Measurements from ENCODE around the gene CREBBP. TPM values are rescaled to one million over a fixed set of nuclear protein-coding genes. Genes with fewer than 3 reads are reported as not detected.

The CREBBP gene
- polyA plus RNA-seq, 1 of the 3 experiments (the other 2 are of a cell fraction): 5.7 TPM

DNA sequence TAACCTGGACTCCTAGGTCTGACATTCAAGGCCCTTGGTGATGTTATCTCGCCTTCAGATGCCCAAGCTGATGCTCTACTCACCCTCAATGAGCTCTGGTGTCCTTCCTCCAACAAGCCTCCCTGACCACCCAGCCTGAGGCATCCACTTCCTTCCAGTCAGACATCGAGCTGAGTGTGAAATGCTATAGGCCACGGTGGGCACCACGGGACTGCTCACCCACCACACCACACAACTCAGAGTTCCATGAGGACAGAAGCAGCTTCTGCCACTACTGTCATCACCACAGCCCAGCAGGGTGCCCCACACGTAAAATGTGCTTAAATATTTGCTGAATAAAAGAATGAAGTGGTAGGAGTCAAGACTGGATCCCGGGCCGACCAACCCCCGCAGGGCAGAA is 12.0 kb downstream of the CREBBP start:
- H3K9me3 ChIP-seq: no peaks in the 10 kb centered on the region
- no peaks in the 10 kb centered on the region for H3K27me3 ChIP-seq (ENCODE audit: insufficient read depth)
- TF ChIP-seq RCOR1 (IDR thresholded peaks at IDR 0.05; ENCODE audit: low read length): no peak
- no peak overlapping the region for H3K4me3 ChIP-seq (ENCODE audit: low read depth in 2 of 2, low read length in 1 of 2)
- H3K4me2 ChIP-seq: no peak overlapping the region
- H3K27ac ChIP-seq (ENCODE audit: low read depth in 2 of 2, low read length in 1 of 2): no peak overlapping the region
- POLR2A ChIA-PET: no interaction called here
- peaks cover 100% of the 10 kb centered on the region for H4K20me1 ChIP-seq (ENCODE audit: insufficient read depth)
- no peaks in the 10 kb centered on the region for H3K36me3 ChIP-seq (replicated peaks in 1 of 2; ENCODE audit: control insufficient read depth in 1 of 2, insufficient read depth in 2 of 2, low read length in 1 of 2)
- H3K9ac ChIP-seq: no peak overlapping the region
- H3K4me1 ChIP-seq (ENCODE audit: control insufficient read depth in 1 of 2, insufficient read depth in 2 of 2, low read depth in 1 of 2, low read length in 1 of 2): peaks cover 15 to 26% of the 10 kb centered on the region in 2 experiments
- WGBS (ENCODE audit: low lambda C conversion rate): 90% methylated on average over 8 of the region's 8 CpGs
- H3F3A ChIP-seq (replicated peaks; ENCODE audit: insufficient read depth): peaks cover 26% of the 10 kb centered on the region
- no peak for DNase-seq
- H2AFZ ChIP-seq (ENCODE audit: low read depth): no peak overlapping the region
- CTCF ChIA-PET: interaction anchor here (0.6 to 1.9 kb wide), 4 partner anchors 10 to 115 kb away, joined by 3 to 6 read pairs (median 4); no protein-coding TSS in a partner anchor
- no peaks in the 10 kb centered on the region for H3K9me2 ChIP-seq
- H3K79me2 ChIP-seq (ENCODE audit: insufficient read depth): peaks cover 100% of the 10 kb centered on the region

DNA sequence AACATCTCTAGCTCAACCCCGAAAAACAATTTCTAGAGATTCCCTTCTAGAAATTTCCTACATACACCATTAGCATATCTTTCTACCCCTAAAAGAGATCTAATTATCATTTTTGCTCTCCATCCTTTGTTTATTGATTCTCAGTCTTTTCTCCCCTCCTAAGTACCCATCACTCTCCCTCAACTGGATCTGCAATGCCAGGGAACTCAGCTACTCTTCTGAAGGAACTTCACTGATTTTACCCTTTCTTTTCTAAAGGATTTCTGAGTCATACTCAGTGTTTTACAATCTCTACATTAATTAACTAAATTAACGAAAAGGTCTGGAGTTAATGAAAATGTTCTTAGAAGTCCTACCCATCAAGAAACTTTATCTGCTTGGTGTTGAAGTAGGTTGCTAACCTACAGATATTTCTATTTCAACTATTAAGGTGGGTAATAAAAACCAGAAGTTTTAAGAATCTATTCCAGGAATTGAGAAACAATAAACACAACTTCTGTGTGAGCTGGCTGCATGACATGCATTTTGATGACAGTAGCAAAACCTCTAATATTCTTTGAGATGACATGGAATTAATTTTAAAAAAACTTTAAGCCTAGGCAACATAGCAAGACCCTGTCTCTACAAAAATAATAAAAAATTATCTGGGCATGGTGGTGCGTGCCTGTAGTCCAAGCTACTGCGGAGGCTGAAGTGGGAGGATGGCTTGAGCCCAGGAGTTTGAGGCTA is 13.6 kb downstream of the CREBBP start:
- peaks cover 21 to 28% of the 10 kb centered on the region in 2 experiments for H3K4me1 ChIP-seq (ENCODE audit: control insufficient read depth in 1 of 2, insufficient read depth in 2 of 2, low read depth in 1 of 2, low read length in 1 of 2)
- H3K79me2 ChIP-seq (ENCODE audit: insufficient read depth): peaks cover 100% of the 10 kb centered on the region
- DNase-seq: no peak
- H3K27ac ChIP-seq (ENCODE audit: low read depth in 2 of 2, low read length in 1 of 2): no peak overlapping the region
- ChIA-PET POLR2A (no interaction called here), CTCF (interaction anchor here (0.9 to 1.9 kb wide), 5 partner anchors 10 to 85 kb away, joined by 3 to 6 read pairs (median 4); no protein-coding TSS in a partner anchor)
- peaks cover 21% of the 10 kb centered on the region for H3F3A ChIP-seq (replicated peaks; ENCODE audit: insufficient read depth)
- no peak overlapping the region for H3K9ac ChIP-seq
- WGBS (ENCODE audit: low lambda C conversion rate): 97% methylated on average over 4 of the region's 4 CpGs
- H3K9me2 ChIP-seq: no peaks in the 10 kb centered on the region
- no peak overlapping the region for H3K4me2 ChIP-seq
- no peaks in the 10 kb centered on the region for H3K36me3 ChIP-seq (replicated peaks in 1 of 2; ENCODE audit: control insufficient read depth in 1 of 2, insufficient read depth in 2 of 2, low read length in 1 of 2)
- peaks cover 100% of the 10 kb centered on the region for H4K20me1 ChIP-seq (ENCODE audit: insufficient read depth)
- no peaks in the 10 kb centered on the region for H3K27me3 ChIP-seq (ENCODE audit: insufficient read depth)
- TF ChIP-seq, protein P1, sequence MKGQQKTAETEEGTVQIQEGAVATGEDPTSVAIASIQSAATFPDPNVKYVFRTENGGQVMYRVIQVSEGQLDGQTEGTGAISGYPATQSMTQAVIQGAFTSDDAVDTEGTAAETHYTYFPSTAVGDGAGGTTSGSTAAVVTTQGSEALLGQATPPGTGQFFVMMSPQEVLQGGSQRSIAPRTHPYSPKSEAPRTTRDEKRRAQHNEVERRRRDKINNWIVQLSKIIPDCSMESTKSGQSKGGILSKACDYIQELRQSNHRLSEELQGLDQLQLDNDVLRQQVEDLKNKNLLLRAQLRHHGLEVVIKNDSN (IDR thresholded peaks at IDR 0.05; ENCODE audit: borderline replicate concordance, low read depth): no peak
- TF ChIP-seq JUND (IDR thresholded peaks at IDR 0.05): no peak
- TF ChIP-seq, protein P2, sequence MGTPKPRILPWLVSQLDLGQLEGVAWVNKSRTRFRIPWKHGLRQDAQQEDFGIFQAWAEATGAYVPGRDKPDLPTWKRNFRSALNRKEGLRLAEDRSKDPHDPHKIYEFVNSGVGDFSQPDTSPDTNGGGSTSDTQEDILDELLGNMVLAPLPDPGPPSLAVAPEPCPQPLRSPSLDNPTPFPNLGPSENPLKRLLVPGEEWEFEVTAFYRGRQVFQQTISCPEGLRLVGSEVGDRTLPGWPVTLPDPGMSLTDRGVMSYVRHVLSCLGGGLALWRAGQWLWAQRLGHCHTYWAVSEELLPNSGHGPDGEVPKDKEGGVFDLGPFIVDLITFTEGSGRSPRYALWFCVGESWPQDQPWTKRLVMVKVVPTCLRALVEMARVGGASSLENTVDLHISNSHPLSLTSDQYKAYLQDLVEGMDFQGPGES (IDR thresholded peaks at IDR 0.05; ENCODE audit: low read depth, low read length): no peak
- H3K4me3 ChIP-seq (ENCODE audit: low read depth in 2 of 2, low read length in 1 of 2): no peak overlapping the region
- H2AFZ ChIP-seq (ENCODE audit: low read depth): no peak overlapping the region
- H3K9me3 ChIP-seq: no peaks in the 10 kb centered on the region

DNA sequence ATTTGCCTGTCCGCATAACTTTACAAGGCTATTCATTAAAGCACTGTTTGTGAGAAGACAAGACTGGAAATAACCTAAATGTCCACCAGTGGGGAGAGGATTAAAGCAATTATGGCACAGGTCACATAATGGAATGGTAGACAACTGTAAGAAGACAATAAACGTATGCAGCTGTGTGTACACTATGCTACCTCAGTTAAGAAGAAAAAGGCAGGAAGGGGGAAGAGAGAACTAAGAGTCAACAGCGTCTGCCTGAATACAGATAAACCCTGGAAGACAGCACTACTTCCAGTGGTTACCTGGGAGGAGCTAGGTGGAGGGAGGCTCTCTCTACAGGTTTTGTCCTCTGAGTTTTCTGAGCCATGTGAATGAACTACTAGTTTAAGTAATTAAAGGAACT is 15.3 kb downstream of the CREBBP start:
- H3K9me3 ChIP-seq: no peaks in the 10 kb centered on the region
- no peak overlapping the region for H3K27ac ChIP-seq (ENCODE audit: low read depth in 2 of 2, low read length in 1 of 2)
- H3K9ac ChIP-seq: no peak overlapping the region
- no peaks in the 10 kb centered on the region for H3K36me3 ChIP-seq (replicated peaks in 1 of 2; ENCODE audit: control insufficient read depth in 1 of 2, insufficient read depth in 2 of 2, low read length in 1 of 2)
- no peaks in the 10 kb centered on the region for H3K9me2 ChIP-seq
- H3F3A ChIP-seq (replicated peaks; ENCODE audit: insufficient read depth): peaks cover 7% of the 10 kb centered on the region
- no peak overlapping the region for H3K4me2 ChIP-seq
- ChIA-PET CTCF (no interaction called here), POLR2A (no interaction called here)
- no peak overlapping the region for H3K4me3 ChIP-seq (ENCODE audit: low read depth in 2 of 2, low read length in 1 of 2)
- peaks cover 23% of the 10 kb centered on the region in 2 experiments; a peak in 3 of 4 replicates for H3K4me1 ChIP-seq (ENCODE audit: control insufficient read depth in 1 of 2, insufficient read depth in 2 of 2, low read depth in 1 of 2, low read length in 1 of 2)
- no peak overlapping the region for H2AFZ ChIP-seq (ENCODE audit: low read depth)
- H4K20me1 ChIP-seq (ENCODE audit: insufficient read depth): peaks cover 100% of the 10 kb centered on the region
- 99% methylated on average over 3 of the region's 3 CpGs for WGBS (ENCODE audit: low lambda C conversion rate)
- H3K79me2 ChIP-seq (ENCODE audit: insufficient read depth): peaks cover 100% of the 10 kb centered on the region
- DNase-seq: no peak
- no peaks in the 10 kb centered on the region for H3K27me3 ChIP-seq (ENCODE audit: insufficient read depth)
- TF ChIP-seq, protein P3, sequence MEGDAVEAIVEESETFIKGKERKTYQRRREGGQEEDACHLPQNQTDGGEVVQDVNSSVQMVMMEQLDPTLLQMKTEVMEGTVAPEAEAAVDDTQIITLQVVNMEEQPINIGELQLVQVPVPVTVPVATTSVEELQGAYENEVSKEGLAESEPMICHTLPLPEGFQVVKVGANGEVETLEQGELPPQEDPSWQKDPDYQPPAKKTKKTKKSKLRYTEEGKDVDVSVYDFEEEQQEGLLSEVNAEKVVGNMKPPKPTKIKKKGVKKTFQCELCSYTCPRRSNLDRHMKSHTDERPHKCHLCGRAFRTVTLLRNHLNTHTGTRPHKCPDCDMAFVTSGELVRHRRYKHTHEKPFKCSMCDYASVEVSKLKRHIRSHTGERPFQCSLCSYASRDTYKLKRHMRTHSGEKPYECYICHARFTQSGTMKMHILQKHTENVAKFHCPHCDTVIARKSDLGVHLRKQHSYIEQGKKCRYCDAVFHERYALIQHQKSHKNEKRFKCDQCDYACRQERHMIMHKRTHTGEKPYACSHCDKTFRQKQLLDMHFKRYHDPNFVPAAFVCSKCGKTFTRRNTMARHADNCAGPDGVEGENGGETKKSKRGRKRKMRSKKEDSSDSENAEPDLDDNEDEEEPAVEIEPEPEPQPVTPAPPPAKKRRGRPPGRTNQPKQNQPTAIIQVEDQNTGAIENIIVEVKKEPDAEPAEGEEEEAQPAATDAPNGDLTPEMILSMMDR (IDR thresholded peaks at IDR 0.05): no peak
- TF ChIP-seq POLR2AphosphoS5 (IDR thresholded peaks at IDR 0.05; ENCODE audit: low read depth, low read length) (no peak), TEAD4 (IDR thresholded peaks at IDR 0.05; ENCODE audit: borderline replicate concordance, insufficient read depth) (no peak), RFX5 (IDR thresholded peaks at IDR 0.05; ENCODE audit: low read length) (no peak), CHD2 (IDR thresholded peaks at IDR 0.05; ENCODE audit: low read length, partially characterized antibody) (no peak)
- TF ChIP-seq, protein P4, sequence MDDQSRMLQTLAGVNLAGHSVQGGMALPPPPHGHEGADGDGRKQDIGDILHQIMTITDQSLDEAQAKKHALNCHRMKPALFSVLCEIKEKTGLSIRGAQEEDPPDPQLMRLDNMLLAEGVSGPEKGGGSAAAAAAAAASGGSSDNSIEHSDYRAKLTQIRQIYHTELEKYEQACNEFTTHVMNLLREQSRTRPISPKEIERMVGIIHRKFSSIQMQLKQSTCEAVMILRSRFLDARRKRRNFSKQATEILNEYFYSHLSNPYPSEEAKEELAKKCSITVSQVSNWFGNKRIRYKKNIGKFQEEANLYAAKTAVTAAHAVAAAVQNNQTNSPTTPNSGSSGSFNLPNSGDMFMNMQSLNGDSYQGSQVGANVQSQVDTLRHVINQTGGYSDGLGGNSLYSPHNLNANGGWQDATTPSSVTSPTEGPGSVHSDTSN (IDR thresholded peaks at IDR 0.05): no peak
- TF ChIP-seq, protein P5, sequence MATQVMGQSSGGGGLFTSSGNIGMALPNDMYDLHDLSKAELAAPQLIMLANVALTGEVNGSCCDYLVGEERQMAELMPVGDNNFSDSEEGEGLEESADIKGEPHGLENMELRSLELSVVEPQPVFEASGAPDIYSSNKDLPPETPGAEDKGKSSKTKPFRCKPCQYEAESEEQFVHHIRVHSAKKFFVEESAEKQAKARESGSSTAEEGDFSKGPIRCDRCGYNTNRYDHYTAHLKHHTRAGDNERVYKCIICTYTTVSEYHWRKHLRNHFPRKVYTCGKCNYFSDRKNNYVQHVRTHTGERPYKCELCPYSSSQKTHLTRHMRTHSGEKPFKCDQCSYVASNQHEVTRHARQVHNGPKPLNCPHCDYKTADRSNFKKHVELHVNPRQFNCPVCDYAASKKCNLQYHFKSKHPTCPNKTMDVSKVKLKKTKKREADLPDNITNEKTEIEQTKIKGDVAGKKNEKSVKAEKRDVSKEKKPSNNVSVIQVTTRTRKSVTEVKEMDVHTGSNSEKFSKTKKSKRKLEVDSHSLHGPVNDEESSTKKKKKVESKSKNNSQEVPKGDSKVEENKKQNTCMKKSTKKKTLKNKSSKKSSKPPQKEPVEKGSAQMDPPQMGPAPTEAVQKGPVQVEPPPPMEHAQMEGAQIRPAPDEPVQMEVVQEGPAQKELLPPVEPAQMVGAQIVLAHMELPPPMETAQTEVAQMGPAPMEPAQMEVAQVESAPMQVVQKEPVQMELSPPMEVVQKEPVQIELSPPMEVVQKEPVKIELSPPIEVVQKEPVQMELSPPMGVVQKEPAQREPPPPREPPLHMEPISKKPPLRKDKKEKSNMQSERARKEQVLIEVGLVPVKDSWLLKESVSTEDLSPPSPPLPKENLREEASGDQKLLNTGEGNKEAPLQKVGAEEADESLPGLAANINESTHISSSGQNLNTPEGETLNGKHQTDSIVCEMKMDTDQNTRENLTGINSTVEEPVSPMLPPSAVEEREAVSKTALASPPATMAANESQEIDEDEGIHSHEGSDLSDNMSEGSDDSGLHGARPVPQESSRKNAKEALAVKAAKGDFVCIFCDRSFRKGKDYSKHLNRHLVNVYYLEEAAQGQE (IDR thresholded peaks at IDR 0.05; ENCODE audit: low read depth, low read length): no peak
